ENCODE results near the gene SEMA4G.

- TF ChIP-seq BHLHE40 (IDR thresholded peaks at IDR 0.05; ENCODE audit: borderline replicate concordance) (no peak), SP1 (IDR thresholded peaks at IDR 0.05) (no peak), NFRKB (IDR thresholded peaks at IDR 0.05) (no peak), ELF4 (IDR thresholded peaks at IDR 0.05) (no peak), SUZ12 (IDR thresholded peaks at IDR 0.05) (no peak), L3MBTL2 (conservative IDR thresholded peaks at IDR 0.05) (no peak), ARNT (IDR thresholded peaks at IDR 0.05) (no peak), HDGF (IDR thresholded peaks at IDR 0.05; ENCODE audit: borderline replicate concordance) (0 out of 2 replicates have a peak, but pooled peaks have one; percentile 39), TARDBP (IDR thresholded peaks at IDR 0.05) (no peak), ZNF384 (IDR thresholded peaks at IDR 0.05) (no peak)
Observed at GRCh38 chr10:100993986-100994708, 24.8 kb downstream of the SEMA4G start.
